Osteocyte (in vitro differentiated cells): ENCODE measurements around the gene PRIMA1. TPM values are rescaled to one million over a fixed set of nuclear protein-coding genes. Genes with fewer than 3 reads are reported as not detected.

Experiments
- DNase-seq: peaks from one replicate; pipeline ENCODE4 v3.0.0; 2021; ENCODE audit warnings: mixed read lengths; ENCODE audit not compliant: unreplicated experiment; ENCODE audit errors: extremely low spot score
- H3K27ac Mint-ChIP-seq: one replicate; pipeline ENCODE4 v1.8.0; 2021; ENCODE audit warnings: mild to moderate bottlenecking, mixed read lengths; ENCODE audit not compliant: unreplicated experiment
- H3K27me3 Mint-ChIP-seq: one replicate; pipeline ENCODE4 v1.8.0; 2021; ENCODE audit warnings: mixed read lengths; ENCODE audit not compliant: unreplicated experiment
- H3K36me3 Mint-ChIP-seq: one replicate; pipeline ENCODE4 v1.8.0; 2021; ENCODE audit warnings: mixed read lengths; ENCODE audit not compliant: unreplicated experiment
- H3K4me1 Mint-ChIP-seq: one replicate; pipeline ENCODE4 v1.8.0; 2021; ENCODE audit warnings: mixed read lengths; ENCODE audit not compliant: unreplicated experiment
- H3K4me3 Mint-ChIP-seq: one replicate; pipeline ENCODE4 v1.8.0; 2021; ENCODE audit warnings: mild to moderate bottlenecking, moderate library complexity, mixed read lengths; ENCODE audit not compliant: unreplicated experiment
- H3K9me3 Mint-ChIP-seq: one replicate; pipeline ENCODE4 v1.8.0; 2021; ENCODE audit warnings: mixed read lengths; ENCODE audit not compliant: unreplicated experiment
- CTCF ChIP-seq: fragments of 200-600 bp; sonication (generic); IDR thresholded peaks from 2 replicates; pipeline ENCODE4 v1.5.0; 2021; ENCODE audit warnings: antibody characterized with exemption, mild to moderate bottlenecking, moderate library complexity
- total RNA-seq: library from RNA; stranded (reverse); gene quantifications from 2 replicates; pipeline ENCODE4 v1.2.1, GENCODE V29; 2021

The PRIMA1 gene
- total RNA-seq, 1 donor from 2014 or later = not detected

DNA sequence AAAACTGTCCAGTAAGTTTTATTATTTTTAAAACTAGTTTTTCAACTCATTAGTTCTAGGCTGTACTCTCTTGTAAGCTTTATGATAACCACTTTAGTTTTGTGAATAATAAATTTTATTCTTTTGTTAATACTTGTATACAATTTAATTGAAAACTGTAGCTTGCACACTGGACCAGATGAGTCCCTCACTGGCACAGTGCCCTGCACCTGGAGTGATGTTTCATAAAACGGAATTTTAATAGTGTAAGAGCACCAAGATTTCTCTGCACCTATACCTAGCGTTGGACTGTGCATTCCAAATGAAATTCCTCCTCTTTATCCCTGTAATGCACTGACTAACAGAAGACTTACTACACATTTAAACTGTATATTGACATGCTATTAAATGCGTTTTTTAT is 80.8 kb downstream of the PRIMA1 start:
- Mint-ChIP-seq H3K4me3 (no peak overlapping the region), H3K36me3 (no peaks in the 10 kb centered on the region), H3K27ac (no peak overlapping the region), H3K27me3 (no peaks in the 10 kb centered on the region), H3K9me3 (peaks cover 13% of the 10 kb centered on the region), H3K4me1 (no peaks in the 10 kb centered on the region)
- no peak for TF ChIP-seq CTCF
- DNase-seq = no peak

DNA sequence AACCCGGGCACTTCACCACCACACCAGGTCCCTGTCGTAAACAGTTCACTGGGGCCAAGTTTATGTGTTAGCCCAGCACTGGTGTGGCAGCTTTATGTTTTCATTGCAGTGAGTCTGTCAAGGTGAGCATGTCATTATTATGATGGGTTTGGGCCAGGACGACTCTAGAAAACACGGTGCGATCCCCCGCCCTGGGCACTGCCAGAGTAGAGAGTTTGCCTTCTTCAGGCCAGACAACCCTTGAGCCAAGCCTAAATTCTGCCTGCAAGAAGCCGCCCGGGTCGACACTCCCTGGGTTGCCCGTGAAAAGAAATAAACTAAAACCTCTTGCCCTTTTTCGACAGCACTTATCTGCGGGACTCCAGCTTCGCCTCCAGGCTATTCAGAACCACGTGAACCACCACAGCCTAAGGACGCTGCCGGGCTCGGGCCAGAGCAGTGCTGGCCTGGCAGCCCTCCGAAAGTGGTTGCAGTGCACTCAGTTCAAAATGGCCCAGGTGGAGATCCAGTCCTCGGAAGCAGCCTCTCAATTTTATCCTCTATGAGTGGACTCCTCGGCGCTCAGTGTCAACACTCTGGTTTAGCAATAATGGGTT is 81.8 kb downstream of the PRIMA1 start:
- peak; percentile 71 for DNase-seq
- peaks cover 17% of the 10 kb centered on the region for H3K9me3 Mint-ChIP-seq
- no peak for TF ChIP-seq CTCF
- H3K4me1 Mint-ChIP-seq = no peaks in the 10 kb centered on the region
- no peak overlapping the region for H3K4me3 Mint-ChIP-seq
- H3K27me3 Mint-ChIP-seq = no peaks in the 10 kb centered on the region
- no peak overlapping the region for H3K27ac Mint-ChIP-seq
- H3K36me3 Mint-ChIP-seq = no peaks in the 10 kb centered on the region

DNA sequence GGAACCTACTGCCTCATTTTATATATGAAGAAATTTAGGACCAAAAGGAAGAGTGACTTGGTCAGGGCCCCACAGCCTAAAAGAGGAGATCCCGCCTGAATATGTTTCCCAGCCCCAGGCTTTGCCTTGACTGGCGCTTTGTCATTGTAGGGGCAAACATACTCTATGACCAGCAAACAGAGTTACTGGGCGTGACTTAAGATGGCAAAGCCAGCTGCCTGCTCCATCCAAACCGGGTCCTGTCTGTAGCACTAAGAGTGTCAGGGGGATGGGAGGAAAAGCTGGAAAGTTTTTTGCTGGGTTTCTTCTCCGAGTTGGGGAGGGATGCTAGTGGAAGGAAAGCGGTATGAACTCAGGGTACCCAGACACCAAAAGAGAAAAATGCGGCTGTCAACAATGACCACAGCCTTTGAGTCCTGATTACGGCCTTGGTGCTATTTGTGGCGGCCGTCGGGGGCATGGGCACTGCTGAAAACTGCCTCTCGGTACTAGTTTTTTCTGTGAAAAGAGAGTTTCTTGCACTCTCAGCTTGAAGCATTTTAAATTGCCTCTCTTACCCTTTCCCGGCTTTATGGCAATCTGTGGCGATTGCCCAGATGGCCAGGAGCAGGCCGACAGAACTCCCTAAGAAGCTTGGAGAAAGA is 82.7 kb downstream of the PRIMA1 start:
- Mint-ChIP-seq H3K36me3 (no peaks in the 10 kb centered on the region), H3K27me3 (no peaks in the 10 kb centered on the region), H3K4me1 (no peaks in the 10 kb centered on the region), H3K9me3 (peaks cover 16% of the 10 kb centered on the region), H3K27ac (no peak overlapping the region), H3K4me3 (no peak overlapping the region)
- no peak for TF ChIP-seq CTCF
- DNase-seq = peak; percentile 62

GRCh38 chr14:93703941-93704340 is 84.3 kb downstream of the PRIMA1 start:
- TF ChIP-seq CTCF = no peak

DNA sequence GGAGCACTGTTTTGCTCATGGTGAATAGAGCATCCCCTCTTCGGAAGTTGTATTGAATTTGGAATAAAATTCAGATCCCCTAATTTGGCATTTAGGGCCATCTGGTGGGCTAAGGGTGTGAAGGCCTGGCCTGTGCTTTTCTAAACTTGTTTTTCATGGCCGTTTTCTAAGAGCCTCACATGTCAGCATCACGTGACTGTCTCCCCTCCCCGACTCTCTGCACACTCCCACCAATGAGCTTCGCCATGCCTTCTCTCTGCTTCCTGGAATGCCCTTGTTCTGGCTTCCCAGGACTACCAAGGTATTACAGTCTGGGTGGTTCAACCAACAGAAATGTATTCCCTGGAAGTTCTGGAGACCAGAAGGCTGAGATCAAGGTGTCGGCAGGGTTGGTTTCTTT is 85.3 kb downstream of the PRIMA1 start:
- H3K4me3 Mint-ChIP-seq = no peak overlapping the region
- H3K4me1 Mint-ChIP-seq = no peaks in the 10 kb centered on the region
- H3K36me3 Mint-ChIP-seq = no peaks in the 10 kb centered on the region
- H3K27ac Mint-ChIP-seq = no peak overlapping the region
- DNase-seq = no peak
- no peak for TF ChIP-seq CTCF
- H3K9me3 Mint-ChIP-seq = peaks cover 19% of the 10 kb centered on the region
- no peaks in the 10 kb centered on the region for H3K27me3 Mint-ChIP-seq

More at GRCh38 chr14:93703941-93704340, 84.3 kb downstream of the PRIMA1 start:
- DNase-seq = peak; percentile 68
- no peaks in the 10 kb centered on the region for H3K36me3 Mint-ChIP-seq
- no peaks in the 10 kb centered on the region for H3K4me1 Mint-ChIP-seq
- H3K27me3 Mint-ChIP-seq = no peaks in the 10 kb centered on the region
- H3K9me3 Mint-ChIP-seq = peaks cover 20% of the 10 kb centered on the region
- no peak overlapping the region for H3K4me3 Mint-ChIP-seq
- H3K27ac Mint-ChIP-seq = no peak overlapping the region
